ENCODE results near the gene TMEM45A.

DNA sequence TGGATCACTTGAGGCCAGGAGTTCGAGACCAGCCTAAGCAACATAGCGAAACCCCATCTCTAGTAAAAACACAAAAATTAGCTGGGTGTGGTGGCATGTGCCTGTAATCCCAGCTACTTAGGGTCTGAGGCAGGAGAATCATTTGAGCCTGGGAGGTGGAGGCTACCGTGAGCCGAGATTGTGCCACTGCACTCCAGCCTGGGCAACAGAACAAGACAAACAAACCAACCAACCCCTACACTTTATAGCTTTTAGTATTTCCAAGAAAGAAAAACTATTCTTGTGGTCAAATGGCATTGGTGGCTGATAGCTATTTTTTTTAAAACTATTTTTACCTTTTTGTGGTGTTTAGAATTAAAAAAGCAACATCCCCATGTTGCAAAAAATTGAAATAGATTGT, 7.2 kb downstream of the TMEM45A start:
- TF ChIP-seq, protein P1, sequence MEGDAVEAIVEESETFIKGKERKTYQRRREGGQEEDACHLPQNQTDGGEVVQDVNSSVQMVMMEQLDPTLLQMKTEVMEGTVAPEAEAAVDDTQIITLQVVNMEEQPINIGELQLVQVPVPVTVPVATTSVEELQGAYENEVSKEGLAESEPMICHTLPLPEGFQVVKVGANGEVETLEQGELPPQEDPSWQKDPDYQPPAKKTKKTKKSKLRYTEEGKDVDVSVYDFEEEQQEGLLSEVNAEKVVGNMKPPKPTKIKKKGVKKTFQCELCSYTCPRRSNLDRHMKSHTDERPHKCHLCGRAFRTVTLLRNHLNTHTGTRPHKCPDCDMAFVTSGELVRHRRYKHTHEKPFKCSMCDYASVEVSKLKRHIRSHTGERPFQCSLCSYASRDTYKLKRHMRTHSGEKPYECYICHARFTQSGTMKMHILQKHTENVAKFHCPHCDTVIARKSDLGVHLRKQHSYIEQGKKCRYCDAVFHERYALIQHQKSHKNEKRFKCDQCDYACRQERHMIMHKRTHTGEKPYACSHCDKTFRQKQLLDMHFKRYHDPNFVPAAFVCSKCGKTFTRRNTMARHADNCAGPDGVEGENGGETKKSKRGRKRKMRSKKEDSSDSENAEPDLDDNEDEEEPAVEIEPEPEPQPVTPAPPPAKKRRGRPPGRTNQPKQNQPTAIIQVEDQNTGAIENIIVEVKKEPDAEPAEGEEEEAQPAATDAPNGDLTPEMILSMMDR (IDR thresholded peaks at IDR 0.05), result no peak
- no peak for TF ChIP-seq POLR2A (IDR thresholded peaks at IDR 0.05)

All from heart left ventricle (tissue), 13 donors.